Mucosa of descending colon (tissue), 3 donors: Measurements from ENCODE around the gene CCR3. TPM values are rescaled to one million over a fixed set of nuclear protein-coding genes. Genes with fewer than 3 reads are reported as not detected.

ENCODE experiments used
- ATAC-seq: fragments of 200-7000 bp; cut with Tn5 transposase; one replicate; pipeline ENCODE4 v1.9.1; 2020; ENCODE audit warnings: mild to moderate bottlenecking, moderate library complexity
- DNase-seq, 3 donors: peaks; one replicate each; pipeline ENCODE4 v3.0.0-alpha.2; 2020
- H3K36me3 ChIP-seq: fragments of 200-600 bp; one replicate; pipeline ENCODE4 v1.8.0; 2021; ENCODE audit warnings: low read depth, mild to moderate bottlenecking
- H3K4me1 ChIP-seq: fragments of 200-600 bp; one replicate; pipeline ENCODE4 v1.8.0; 2021; ENCODE audit warnings: low read depth, mild to moderate bottlenecking
- H3K4me3 ChIP-seq: fragments of 200-600 bp; one replicate; pipeline ENCODE4 v1.8.0; 2021; ENCODE audit warnings: mild to moderate bottlenecking
- H3K9me3 ChIP-seq: fragments of 200-600 bp; one replicate; pipeline ENCODE4 v1.8.0; 2021; ENCODE audit warnings: mild to moderate bottlenecking
- intact Hi-C, 2 donors: fragments of 100-400 bp; cut with DNase I in 1 of 2; cut with micrococcal nuclease in 1 of 2; formaldehyde crosslinking; loops; one replicate each; pipeline versions ENCODE4 v1.11.0 to v1.11.1; 2022; cut with DNase I, micrococcal nuclease
- total RNA-seq, 3 donors: library from RNA; stranded (reverse); fragmentation: NEBNext Ultra II Directional in 2 of 3; extraction: Animal tissue kit (Norgen Biotek cat#: 25700) in 2 of 3; gene quantifications; one replicate each; pipeline versions ENCODE4 v1.2.1 to v1.2.4, GENCODE V29; 2021 to 2023
- TF ChIP-seq, protein P1 (sequence below): fragments of 200-600 bp; IDR thresholded peaks from one replicate; pipeline ENCODE4 v1.8.0; 2022; ENCODE audit warnings: antibody characterized with exemption, mild to moderate bottlenecking
- donor health status: DM: no; HTN: no; CAD: no; lungs with moderate emphysema.
- donor health status: DM: no; HTN: no; CAD: no.
- donor health status: DM: no; HTN: yes; CAD: no.

CCR3 gene
- total RNA-seq, 3 donors from 2014 or later, result 0.67 TPM; not detected in 2

DNA sequence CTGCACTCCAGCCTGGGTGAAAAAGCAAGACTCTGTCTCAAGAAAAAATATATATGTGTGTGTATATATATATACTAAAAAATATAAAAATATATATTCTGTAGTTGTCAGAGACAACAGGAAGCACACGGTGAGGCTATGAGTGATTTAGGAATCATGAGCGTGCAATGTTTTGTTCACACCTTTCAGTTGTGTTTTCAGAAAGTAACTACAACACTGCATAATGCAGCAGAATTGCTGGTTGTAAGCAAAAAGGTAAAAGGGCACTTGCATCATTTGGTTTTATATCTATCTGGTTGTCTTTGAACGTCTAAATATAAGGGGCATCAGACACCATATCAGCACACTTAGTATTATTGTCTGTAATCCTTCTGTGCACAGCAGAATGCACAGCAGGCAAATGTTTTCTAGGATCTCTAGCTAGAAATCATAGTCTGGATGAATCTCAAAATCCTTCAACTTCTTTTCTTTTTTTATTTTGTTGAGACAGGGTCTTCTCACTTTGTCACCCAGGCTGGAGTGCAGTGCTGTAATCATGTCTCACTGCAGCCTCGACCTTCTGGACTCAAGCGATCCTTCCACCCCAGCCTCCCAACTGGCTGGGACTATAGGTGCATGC is 44.8 kb downstream of the CCR3 start:
- Histone ChIP-seq H3K36me3 (no peaks in the 10 kb centered on the region), H3K4me1 (no peaks in the 10 kb centered on the region), H3K4me3 (no peak overlapping the region), H3K9me3 (no peaks in the 10 kb centered on the region)
- TF ChIP-seq, protein P1, sequence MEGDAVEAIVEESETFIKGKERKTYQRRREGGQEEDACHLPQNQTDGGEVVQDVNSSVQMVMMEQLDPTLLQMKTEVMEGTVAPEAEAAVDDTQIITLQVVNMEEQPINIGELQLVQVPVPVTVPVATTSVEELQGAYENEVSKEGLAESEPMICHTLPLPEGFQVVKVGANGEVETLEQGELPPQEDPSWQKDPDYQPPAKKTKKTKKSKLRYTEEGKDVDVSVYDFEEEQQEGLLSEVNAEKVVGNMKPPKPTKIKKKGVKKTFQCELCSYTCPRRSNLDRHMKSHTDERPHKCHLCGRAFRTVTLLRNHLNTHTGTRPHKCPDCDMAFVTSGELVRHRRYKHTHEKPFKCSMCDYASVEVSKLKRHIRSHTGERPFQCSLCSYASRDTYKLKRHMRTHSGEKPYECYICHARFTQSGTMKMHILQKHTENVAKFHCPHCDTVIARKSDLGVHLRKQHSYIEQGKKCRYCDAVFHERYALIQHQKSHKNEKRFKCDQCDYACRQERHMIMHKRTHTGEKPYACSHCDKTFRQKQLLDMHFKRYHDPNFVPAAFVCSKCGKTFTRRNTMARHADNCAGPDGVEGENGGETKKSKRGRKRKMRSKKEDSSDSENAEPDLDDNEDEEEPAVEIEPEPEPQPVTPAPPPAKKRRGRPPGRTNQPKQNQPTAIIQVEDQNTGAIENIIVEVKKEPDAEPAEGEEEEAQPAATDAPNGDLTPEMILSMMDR, result no peak
- ATAC-seq, result no peak
- intact Hi-C loops, result no loop called here
- no peak for DNase-seq

DNA sequence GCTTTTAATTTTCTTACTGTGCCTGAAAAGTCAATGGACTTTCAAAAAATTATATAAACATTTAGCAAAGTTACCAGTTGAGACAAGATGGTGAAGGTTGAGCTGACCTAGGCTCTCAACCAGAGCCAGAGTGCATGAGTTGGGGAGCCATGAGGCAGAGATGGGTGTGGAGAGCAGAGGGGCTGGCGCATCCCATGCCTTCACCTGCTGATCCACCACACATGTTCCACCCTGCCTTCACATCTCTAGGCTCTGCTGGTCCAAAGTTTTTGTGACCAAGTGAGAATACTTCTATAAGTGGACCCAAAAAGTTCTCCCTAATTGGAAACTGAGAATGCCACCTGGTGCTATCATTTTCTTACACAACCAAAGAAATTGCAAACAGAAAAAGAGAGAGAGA is 47.3 kb downstream of the CCR3 start:
- intact Hi-C loops, result no loop called here
- DNase-seq (no peak), ATAC-seq (no peak)
- Histone ChIP-seq H3K36me3 (no peaks in the 10 kb centered on the region), H3K4me3 (no peak overlapping the region), H3K9me3 (no peaks in the 10 kb centered on the region), H3K4me1 (no peaks in the 10 kb centered on the region)
- TF ChIP-seq, protein P1, result no peak

DNA sequence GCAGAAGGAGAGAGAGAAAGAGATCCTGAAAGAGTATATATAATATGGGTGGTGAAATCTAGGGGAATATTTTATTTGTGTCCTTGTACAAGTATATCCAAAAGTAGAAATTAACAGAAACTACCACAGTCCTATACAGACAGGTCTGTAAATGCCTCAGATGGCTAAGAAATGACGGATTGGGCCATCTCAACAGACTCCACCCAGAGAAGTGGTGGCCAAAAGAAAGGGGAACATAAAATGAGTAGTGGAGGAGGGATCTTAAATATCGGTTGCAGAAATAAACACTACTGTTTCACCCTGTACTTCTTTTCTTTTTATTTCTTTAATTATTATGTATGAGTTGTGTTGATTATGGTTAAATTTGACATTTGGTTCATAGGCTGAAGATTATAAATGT is 47.7 kb downstream of the CCR3 start:
- Histone ChIP-seq H3K4me3 (no peak overlapping the region), H3K36me3 (no peaks in the 10 kb centered on the region), H3K4me1 (no peaks in the 10 kb centered on the region), H3K9me3 (no peaks in the 10 kb centered on the region)
- intact Hi-C loops, result no loop called here
- TF ChIP-seq, protein P1, result no peak
- ATAC-seq (no peak), DNase-seq (no peak)

DNA sequence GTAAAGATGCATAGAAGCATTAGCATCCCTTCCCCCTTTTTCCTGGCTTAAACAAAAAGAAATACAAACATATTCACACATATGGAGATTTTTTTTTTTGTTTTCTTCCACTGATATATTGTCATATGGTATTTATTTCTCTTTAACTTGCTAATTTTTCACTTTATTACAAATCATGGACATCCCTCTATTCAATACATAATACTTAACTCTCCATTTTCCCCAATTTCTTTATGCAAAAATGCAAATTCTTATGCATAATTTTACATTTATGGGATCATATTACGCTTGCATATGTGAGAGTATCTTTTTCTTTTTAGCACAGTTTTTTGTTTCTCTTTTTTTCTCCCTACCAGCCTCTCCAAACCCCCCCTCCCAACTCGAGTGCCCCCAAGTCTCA is 48.8 kb downstream of the CCR3 start:
- Histone ChIP-seq H3K36me3 (no peaks in the 10 kb centered on the region), H3K4me3 (no peak overlapping the region), H3K4me1 (no peaks in the 10 kb centered on the region), H3K9me3 (no peaks in the 10 kb centered on the region)
- no peak for ATAC-seq
- intact Hi-C loops, result no loop called here
- no peak for DNase-seq
- TF ChIP-seq, protein P1, result no peak

DNA sequence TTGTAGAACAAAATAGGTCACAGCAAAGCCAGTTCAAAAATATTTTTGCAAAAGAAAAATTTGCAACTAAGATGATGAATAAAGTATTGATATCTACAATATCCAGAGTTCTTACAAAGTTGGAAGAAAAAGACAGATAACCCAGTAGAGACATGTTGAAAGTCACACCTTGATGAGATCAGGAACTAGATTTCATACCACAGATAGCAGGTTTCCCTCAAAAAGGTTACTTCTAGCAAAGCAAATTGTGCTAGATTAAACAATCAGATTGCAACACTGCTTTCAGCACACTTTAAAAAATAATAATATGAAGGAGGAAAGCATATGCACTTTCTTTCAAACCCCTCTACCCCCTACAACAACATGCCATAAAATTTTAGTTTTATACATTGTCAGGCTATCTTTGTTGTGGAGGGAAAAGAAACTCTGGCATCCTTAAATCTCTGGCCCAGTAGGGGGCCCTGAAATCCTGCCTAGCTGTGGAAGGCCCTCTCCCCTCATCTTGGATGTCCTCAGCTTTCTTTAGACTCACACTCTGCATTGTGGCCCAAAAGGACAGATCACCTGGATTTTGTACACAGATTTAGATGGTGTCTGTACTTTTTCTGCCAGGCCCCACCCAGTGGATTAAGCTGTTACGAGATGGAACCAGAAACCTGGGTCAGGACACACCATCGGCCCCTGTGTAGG is 50.9 kb downstream of the CCR3 start:
- no peak for ATAC-seq

More for the DNA sequence above, 50.9 kb downstream of the CCR3 start:
- no peaks in the 10 kb centered on the region for H3K4me1 ChIP-seq
- H3K4me3 ChIP-seq, result no peak overlapping the region
- no peaks in the 10 kb centered on the region for H3K9me3 ChIP-seq
- TF ChIP-seq, protein P1, result no peak
- no peak for DNase-seq
- H3K36me3 ChIP-seq, result no peaks in the 10 kb centered on the region
- intact Hi-C loops, result no loop called here
